IPS DF 19.7 (cell line): ENCODE data around the gene SH2D3C.
A peak's percentile ranks its signal among the peaks of the same experiment; 100 is the strongest.

Experiments used
- DNase-seq: peaks from one replicate; pipeline ENCODE4 v3.0.0-alpha.2; 2013; ENCODE audit warnings: low read depth, low spot score

The SH2D3C gene

DNA sequence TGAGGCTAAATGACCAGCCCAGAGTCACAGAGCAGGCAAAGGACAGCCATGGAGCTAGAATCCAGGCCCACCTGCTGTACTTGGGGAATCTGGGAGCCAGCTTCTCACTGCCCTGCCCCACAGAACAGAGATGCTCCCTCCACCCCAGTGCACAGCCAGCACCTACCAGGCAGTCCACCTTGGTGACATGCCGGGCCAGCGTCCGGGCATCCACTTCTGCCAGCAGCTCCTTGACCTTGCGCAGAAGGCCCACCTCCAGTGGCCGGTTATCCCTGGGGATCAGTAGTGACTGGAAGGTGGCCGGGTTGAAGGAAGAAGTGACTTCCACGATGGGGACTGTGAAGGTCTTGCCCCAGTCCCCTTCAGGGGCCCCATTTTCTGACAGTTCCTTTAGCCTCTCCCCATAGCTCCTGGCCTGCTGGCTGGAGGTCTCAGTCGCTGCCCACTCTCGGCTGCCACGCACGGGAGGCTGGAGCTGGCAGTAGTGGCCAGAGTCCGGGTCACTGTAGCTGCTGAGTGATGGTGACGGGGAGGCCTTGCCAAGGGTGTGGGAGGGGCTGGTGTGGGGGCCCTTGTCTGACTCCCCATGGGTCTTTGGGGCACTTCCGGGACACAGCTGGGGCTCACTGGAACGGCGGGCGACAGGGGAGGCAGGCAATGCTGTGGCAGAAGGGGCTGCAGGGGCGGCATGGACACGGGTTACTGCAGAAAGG, 33.9 kb downstream of the SH2D3C start:
- DNase-seq, result no peak

DNA sequence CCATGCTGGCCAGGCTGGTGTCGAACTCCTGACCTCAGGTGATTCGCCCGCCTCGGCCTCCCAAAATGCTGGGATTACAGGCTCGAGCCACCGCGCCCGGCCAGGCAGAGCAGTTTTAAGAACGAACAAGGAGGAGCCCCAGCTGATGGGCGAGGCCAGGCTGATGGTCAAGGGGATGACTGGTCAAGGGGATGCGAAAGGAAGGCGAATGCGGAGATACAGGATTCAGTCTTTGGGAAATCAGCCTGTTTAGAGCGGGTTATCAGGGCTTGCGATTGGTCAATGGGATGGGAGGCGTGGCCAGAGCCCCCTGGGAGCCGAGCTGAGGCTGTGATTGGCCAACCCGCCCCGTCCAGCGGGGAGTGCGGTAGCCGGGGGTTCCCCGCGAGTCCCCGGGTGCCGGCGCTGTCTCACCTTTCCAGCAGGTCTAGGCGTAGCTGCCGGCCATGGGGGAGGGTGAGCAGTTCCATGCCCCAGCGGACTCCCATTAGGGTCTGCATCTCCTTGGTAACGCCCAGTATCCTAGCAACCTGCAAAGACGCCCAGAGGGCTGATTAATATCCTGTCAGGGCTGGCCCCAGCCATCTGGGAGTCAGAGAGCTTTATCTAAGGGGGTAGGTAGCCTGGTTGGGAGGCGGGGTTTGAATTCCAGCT, 35.9 kb downstream of the SH2D3C start:
- peak; percentile 86 for DNase-seq

DNA sequence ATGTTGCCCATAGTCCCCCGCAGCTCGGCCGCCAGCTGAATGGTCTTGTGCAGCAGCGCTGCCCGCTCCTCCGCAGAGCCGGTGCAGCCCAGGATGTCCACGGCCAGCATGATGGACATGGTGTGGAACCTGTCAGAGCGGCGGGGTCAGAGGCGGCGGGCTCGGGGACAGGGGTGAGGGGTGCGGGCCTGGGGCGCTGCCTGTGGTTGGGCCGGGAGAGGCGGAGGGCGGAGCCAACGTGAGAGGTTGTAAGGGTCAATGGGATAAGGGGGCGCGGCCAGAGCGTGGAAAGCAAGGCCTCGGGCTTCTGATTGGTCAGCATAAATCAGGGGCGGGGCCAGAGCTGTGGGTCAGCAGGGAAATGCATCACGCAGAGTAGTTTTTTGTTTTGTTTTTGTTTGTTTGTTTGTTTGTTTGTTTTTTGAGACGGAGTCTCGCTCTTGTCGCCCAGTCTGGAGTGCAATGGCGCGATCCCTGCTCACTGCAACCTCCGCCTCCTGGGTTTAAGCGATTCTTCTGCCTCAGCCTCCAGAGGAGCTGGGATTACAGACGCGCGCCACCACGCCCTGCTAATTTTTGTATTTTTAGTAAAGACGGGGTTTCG, 36.5 kb downstream of the SH2D3C start:
- DNase-seq, result peak; percentile 80

GRCh38 chr9:127739614-127740330, 38.7 kb downstream of the SH2D3C start:
- DNase-seq, result no peak

DNA sequence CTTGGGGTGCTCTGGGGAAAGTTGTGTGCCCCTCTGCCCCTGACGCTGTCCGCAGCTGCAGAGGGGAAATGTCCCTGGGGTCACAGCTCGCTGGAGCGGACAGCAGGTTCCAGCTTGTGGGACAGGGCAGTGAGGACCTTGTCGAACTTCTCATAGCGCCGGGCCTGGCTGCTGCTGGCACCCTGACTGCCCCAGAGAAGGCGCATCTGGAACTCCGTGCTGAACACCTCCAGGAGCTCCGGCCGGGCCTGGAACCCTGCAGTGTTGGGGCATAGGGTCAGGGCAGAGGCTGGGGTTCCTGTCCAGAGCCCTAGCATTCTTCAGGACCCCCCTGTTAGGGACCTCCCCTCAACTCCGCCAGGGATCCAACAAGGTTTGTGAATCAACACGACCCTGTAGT, 39.8 kb downstream of the SH2D3C start:
- DNase-seq, result no peak

GRCh38 chr9:127735530-127736185, 42.8 kb downstream of the SH2D3C start:
- DNase-seq, result no peak

- no peak for DNase-seq
Observed at GRCh38 chr9:127734747-127735529, 43.5 kb downstream of the SH2D3C start, which contains the start of gene TOR2A. TOR2A (minus strand) TSS chr9:127735294; CDS start chr9:127735270, 24 bp downstream.

DNA sequence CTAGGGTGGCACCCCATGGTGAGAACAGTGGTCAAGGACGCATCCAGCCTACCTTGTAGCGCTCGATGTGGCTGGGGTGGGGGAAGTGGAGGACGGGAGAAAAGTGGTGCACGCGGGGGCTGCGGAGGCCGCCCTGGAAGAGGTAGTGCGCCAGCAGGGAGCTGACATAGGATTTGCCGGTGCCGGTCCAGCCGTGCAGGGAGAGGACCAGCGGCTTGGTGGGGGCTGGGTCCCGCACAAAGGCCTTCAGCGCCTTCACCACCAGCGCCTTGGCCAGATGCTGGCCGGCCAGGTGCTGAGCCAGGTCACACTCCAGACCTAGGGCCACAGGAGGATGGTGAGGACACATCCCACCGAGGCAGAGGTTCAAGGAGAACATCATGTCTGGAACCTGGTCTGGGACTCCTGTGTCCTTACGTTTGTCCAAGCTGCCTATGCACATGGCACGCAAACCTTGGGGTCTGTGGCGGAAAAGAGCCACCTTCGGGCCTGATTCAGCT, 44.2 kb downstream of the SH2D3C start:
- DNase-seq, result no peak

GRCh38 chr9:127733614-127734013, 44.9 kb downstream of the SH2D3C start:
- DNase-seq, result no peak

GRCh38 chr9:127732444-127732843, 46.0 kb downstream of the SH2D3C start:
- DNase-seq, result no peak

- no peak for DNase-seq
Observed at GRCh38 chr9:127731938-127732337, 46.5 kb downstream of the SH2D3C start.

DNA sequence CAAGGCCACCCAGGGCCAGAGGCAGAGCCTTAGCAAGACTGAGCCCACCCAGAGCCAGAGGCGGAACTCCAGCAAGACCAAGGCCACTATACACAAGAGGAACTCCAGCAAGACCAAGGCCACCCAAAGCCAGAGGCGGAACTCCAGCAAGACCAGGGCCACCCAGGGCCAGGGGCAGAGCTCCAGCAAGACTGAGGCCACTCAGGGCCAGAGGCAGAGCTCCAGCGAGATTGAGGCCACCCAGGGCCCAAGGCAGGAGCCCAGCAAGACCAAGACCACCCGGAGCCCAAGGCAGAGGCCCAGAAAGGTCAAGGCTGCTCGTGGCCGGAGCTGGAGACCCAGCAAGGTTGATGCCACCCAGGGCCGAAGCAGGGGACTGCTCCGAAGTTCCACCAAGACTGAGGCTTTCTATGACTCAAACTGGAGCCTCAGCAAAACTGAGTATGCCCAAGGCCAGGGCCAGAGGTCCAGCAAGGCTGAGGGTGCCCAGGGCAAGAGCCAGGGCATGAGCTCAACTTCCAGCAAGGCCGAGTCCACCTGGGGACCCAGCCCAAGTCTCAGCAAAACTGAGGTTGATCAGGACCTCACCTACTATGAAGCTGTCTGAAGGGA, 47.6 kb downstream of the SH2D3C start:
- DNase-seq, result no peak

DNA sequence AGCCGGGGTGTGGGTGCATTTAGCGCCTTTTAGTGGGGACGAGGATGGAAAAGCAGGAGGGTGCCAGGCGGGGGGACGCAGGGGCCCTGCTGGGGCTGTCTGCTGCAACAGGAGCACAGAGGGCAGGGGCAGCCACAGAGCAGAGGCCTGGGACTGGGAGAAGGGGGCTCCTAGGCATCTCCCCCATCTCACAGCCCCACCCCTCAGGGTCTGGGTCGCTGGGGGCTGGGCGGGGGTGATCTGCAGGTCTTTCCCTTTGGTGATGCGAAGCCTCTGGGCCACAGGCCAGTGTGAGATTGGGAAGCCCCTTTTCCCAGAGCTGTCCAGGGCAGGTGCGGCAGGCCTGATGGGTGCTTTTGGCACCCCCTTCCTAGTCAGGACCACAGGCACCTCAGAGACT, 48.2 kb downstream of the SH2D3C start:
- no peak for DNase-seq

DNA sequence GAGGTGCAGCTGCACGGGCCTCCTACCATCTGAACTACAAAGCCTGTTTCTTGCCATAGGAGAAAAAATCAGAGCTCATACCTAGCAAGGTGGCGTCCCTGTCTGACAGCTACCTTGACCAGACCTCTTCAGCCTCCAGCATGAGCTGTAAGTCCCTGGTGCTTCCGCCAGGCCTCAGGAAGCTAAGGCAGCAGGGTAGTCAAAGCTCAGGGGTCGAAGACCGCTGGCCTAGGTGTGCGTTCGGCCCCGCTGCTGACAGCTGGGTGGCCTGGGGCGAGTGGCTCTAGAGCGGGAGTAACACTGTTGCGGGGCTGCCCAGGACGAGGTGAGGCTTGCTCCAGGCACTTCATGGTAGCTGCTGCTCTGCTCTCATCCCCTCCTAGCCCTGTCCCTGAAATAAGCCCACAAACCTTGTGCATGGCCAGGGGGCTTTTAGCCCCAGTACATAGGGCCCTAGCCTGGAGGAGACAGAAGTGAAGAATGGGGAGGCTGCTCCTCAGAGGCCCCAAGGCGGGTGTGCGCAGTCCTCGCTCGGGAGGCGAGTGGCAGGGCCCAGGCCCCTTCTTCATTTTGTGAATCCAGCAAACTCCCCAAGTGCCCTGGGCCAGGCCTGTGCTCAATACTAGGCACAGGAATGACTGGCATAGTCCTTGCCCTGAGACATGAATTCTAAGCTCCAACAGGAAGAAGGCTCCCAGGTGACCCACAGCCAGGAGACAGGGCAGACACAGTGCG, 48.8 kb downstream of the SH2D3C start:
- no peak for DNase-seq

DNA sequence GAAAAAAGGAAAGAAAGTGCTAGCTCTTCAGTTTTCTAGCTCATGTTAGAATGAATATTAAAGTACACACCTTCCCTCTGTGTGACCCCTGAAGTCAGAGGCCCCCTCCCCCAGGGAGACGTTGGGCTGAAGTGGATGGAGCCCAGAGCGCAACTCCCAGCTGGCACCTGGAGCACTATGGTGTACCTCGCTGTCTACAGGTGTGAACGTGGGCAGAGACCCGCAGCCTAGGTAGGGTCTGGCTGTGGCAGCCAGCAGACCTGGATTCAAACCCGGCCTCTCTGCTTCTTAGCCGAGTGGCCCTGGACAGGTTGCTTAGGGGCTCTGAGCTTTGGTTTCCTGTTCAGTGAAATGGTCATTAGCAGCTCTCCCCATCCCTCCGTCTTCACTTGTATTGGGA, 49.7 kb downstream of the SH2D3C start:
- no peak for DNase-seq

- no peak for DNase-seq
Observed at GRCh38 chr9:127726871-127727270, 51.6 kb downstream of the SH2D3C start.

DNA sequence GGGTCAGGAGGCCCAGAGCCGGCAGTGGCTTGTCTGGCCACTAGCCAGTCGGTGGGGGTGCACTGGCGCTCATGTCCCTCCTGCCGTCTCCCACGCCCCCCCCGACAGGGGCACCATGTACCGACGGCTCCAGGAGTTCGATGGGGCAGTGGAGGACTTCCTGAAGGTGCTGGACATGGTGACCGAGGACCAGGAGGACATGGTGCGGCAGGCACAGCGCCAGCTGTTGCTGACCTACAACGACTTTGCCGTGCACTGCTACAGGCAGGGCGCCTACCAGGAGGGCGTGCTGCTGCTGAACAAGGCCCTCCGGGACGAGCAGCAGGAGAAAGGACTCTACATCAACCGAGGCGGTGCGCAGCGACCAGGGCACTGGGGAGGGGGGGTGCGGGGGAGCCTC, 54.5 kb downstream of the SH2D3C start:
- no peak for DNase-seq

DNA sequence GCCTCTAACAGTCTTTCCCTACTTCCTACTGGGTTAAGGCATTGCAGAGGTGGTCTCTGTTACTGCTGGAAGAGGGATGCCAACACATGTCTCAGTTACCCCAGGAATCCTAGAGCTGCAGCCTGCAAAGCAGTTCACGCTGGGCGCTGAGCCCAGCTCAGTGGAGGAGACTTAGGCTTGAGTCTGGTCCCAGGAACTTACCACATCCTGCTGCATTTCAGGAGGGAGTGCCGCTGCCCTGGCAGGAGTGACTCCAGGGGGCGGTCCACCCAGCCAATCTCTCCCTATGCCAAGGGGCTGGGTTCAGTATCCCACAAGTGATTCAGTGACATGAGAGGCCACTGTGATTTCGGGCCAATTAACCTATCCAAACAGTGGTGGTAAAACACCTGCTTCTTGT, 55.0 kb downstream of the SH2D3C start:
- no peak for DNase-seq

DNA sequence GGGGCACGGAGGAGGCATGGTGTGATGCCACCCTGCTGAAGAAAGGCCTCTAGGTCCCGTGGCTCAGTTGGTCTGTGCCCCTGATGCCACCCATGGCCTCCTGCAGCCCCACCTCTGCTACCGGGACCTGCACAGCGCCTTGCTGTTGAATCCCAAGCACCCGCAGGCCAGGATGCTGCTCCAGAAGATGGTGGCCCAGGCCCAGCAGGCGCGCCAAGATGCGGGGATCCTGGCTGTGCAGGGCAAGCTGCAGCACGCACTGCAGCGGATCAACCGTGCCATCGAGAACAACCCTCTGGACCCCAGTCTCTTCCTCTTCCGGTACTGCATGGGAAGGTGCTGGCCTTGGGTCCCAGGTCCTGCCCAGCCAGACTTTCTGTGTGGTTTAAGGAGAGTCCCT, 55.5 kb downstream of the SH2D3C start:
- no peak for DNase-seq
